ENCODE results near the gene SOWAHB.

Gene SOWAHB

DNA sequence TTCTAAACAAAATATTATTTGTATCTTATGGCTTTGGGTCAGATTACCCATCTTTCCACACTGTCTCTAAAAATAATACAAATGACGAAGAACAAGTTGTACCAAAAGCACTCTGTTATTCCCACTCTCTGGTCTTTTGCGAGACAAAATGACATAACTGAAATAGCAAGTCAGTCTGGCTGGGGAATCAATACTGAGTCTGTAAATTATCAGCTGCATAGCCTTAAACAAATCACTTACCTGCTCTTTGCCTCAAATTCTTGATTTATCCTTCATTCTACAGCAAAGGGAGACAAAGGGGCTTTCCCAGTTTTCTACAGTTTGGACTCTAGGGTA is 40.9 kb downstream of the SOWAHB start:
- Histone ChIP-seq H3K27ac (ENCODE audit: low read depth, low read length) (no peak overlapping the region), H3K27me3 (ENCODE audit: control insufficient read depth in 1 of 2, insufficient read depth in 2 of 2, low read length in 2 of 2) (no peaks in the 10 kb centered on the region), H3K9me3 (ENCODE audit: control insufficient read depth in 1 of 2, low read length in 2 of 2) (no peaks in the 10 kb centered on the region), H3K36me3 (ENCODE audit: control insufficient read depth in 1 of 2, insufficient read depth in 2 of 2, low read length in 2 of 2) (no peaks in the 10 kb centered on the region), H3K4me3 (ENCODE audit: low read depth in 1 of 2, low read length in 2 of 2) (no peak overlapping the region), H3K9ac (ENCODE audit: low read depth in 1 of 2, low read length in 2 of 2) (no peak overlapping the region), H3K4me1 (ENCODE audit: control insufficient read depth in 1 of 2, insufficient read depth in 2 of 2, low read length in 2 of 2) (peaks cover 18 to 25% of the 10 kb centered on the region in 2 donors)

DNA sequence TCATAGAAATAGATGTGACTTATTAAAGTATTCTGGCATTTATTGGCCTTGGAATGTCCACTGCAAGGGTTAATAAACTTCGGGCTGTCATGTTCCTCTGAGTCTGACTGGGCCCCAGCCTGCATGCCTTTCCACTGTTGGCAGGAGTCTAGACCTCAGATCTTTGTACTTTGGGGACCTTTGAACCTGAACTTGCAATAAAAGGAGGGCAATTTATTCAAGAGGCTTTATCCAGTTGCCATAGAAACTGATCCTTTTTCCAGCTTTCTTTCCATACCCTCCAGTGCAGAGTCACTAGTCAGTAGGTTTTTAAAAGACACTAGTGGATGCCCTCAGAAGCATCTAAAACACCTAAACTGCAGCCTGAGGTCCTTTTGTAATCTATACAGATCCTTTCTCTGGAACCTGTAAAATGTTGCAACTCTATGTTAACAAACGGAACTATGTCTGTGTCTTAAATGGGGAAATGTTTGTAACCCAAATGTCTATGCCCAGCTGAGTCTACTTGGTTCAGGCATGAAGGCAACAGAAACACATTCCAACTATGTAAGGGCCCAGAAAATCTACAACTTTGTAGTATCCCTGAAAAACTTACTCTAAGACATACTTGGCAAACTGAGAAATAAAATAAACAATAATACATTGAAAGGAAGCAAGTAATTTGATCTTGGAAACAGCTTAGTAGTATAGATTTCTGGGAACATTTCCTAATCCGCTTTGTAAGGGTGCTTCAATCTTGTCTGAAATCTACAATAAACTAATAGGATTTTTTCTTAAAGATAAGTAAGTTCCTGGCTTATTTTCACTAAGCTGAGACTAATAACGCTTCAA is 41.5 kb downstream of the SOWAHB start:
- H3K27ac ChIP-seq (ENCODE audit: low read depth, low read length), result no peak overlapping the region
- peaks cover 18 to 26% of the 10 kb centered on the region in 2 donors for H3K4me1 ChIP-seq (ENCODE audit: control insufficient read depth in 1 of 2, insufficient read depth in 2 of 2, low read length in 2 of 2)
- peak overlapping the region; percentile 1 to 8 for H3K4me3 ChIP-seq (ENCODE audit: low read depth in 1 of 2, low read length in 2 of 2)
- no peaks in the 10 kb centered on the region for H3K9me3 ChIP-seq (ENCODE audit: control insufficient read depth in 1 of 2, low read length in 2 of 2)
- no peaks in the 10 kb centered on the region for H3K27me3 ChIP-seq (ENCODE audit: control insufficient read depth in 1 of 2, insufficient read depth in 2 of 2, low read length in 2 of 2)
- H3K9ac ChIP-seq (ENCODE audit: low read depth in 1 of 2, low read length in 2 of 2), result peak overlapping the region in 1 of 2 donors; percentile 8
- no peaks in the 10 kb centered on the region for H3K36me3 ChIP-seq (ENCODE audit: control insufficient read depth in 1 of 2, insufficient read depth in 2 of 2, low read length in 2 of 2)

DNA sequence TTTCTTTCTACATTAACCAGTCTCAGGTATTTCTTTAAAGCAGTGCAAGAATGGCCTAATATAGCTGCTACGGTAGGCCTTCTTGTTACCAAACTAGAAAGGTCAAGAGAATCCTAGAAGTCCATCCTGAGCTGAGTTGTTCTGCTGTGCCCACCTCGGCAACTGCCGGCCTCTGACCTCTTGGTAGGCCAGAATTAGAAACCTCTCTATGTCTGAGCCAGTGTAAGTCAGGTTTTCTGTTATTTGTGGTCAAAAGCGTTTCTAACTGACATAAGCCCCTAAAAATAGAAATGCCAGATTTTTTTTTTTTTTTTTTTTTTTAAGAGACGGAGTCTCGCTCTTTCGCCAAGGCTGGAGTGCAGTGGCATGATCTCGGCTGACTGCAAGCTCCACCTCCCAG is 43.1 kb downstream of the SOWAHB start:
- no peak overlapping the region for H3K4me3 ChIP-seq (ENCODE audit: low read depth in 1 of 2, low read length in 2 of 2)
- no peaks in the 10 kb centered on the region for H3K9me3 ChIP-seq (ENCODE audit: control insufficient read depth in 1 of 2, low read length in 2 of 2)
- no peak overlapping the region for H3K9ac ChIP-seq (ENCODE audit: low read depth in 1 of 2, low read length in 2 of 2)
- H3K36me3 ChIP-seq (ENCODE audit: control insufficient read depth in 1 of 2, insufficient read depth in 2 of 2, low read length in 2 of 2), result no peaks in the 10 kb centered on the region
- H3K27ac ChIP-seq (ENCODE audit: low read depth, low read length), result no peak overlapping the region
- no peaks in the 10 kb centered on the region for H3K27me3 ChIP-seq (ENCODE audit: control insufficient read depth in 1 of 2, insufficient read depth in 2 of 2, low read length in 2 of 2)
- H3K4me1 ChIP-seq (ENCODE audit: control insufficient read depth in 1 of 2, insufficient read depth in 2 of 2, low read length in 2 of 2), result peaks cover 20 to 26% of the 10 kb centered on the region in 2 donors

GRCh38 chr4:76851375-76851774 is 46.6 kb downstream of the SOWAHB start:
- H3K9ac ChIP-seq (ENCODE audit: low read depth in 1 of 2, low read length in 2 of 2), result no peak overlapping the region
- no peak overlapping the region for H3K27ac ChIP-seq (ENCODE audit: low read depth, low read length)
- peaks cover 15 to 16% of the 10 kb centered on the region in 2 donors for H3K4me1 ChIP-seq (ENCODE audit: control insufficient read depth in 1 of 2, insufficient read depth in 2 of 2, low read length in 2 of 2)
- H3K36me3 ChIP-seq (ENCODE audit: control insufficient read depth in 1 of 2, insufficient read depth in 2 of 2, low read length in 2 of 2), result no peaks in the 10 kb centered on the region
- H3K27me3 ChIP-seq (ENCODE audit: control insufficient read depth in 1 of 2, insufficient read depth in 2 of 2, low read length in 2 of 2), result no peaks in the 10 kb centered on the region
- no peak overlapping the region for H3K4me3 ChIP-seq (ENCODE audit: low read depth in 1 of 2, low read length in 2 of 2)
- H3K9me3 ChIP-seq (ENCODE audit: control insufficient read depth in 1 of 2, low read length in 2 of 2), result no peaks in the 10 kb centered on the region

DNA sequence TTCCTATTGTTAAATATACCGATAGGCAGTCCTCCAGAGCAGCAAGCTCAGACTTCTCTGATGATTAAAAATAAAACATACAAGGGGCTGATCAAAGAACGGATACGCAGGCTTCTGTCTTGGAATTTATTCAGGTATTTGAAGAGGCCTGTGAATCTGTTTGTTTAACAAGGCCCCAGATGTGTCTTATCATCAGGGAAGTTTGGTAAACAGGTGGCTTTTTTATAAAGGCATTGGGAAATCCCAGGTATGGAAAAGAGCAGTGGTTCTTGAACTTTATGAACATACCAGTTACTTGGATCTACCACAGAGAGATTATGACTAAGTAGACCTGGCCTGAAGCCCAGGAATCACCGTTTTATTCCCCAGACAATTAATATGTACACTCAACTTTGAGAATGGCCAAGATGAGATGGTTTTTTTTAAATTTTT is 47.9 kb downstream of the SOWAHB start:
- no peaks in the 10 kb centered on the region for H3K9me3 ChIP-seq (ENCODE audit: control insufficient read depth in 1 of 2, low read length in 2 of 2)
- H3K27me3 ChIP-seq (ENCODE audit: control insufficient read depth in 1 of 2, insufficient read depth in 2 of 2, low read length in 2 of 2), result no peaks in the 10 kb centered on the region
- no peaks in the 10 kb centered on the region for H3K36me3 ChIP-seq (ENCODE audit: control insufficient read depth in 1 of 2, insufficient read depth in 2 of 2, low read length in 2 of 2)
- H3K27ac ChIP-seq (ENCODE audit: low read depth, low read length), result no peak overlapping the region
- no peak overlapping the region for H3K4me3 ChIP-seq (ENCODE audit: low read depth in 1 of 2, low read length in 2 of 2)
- H3K9ac ChIP-seq (ENCODE audit: low read depth in 1 of 2, low read length in 2 of 2), result no peak overlapping the region
- H3K4me1 ChIP-seq (ENCODE audit: control insufficient read depth in 1 of 2, insufficient read depth in 2 of 2, low read length in 2 of 2), result peaks cover 4% of the 10 kb centered on the region in 2 donors

Data from duodenal mucosa (tissue), 2 donors.